Right cardiac atrium (tissue), 5 donors: ENCODE results near the gene PDE3B. TPM values are rescaled to one million over a fixed set of nuclear protein-coding genes. Genes with fewer than 3 reads are reported as not detected.
"Not testable (repeated sequence)": the region's sequence is repeated elsewhere in the genome, so short reads cannot be mapped to it uniquely, and the experiment has no call there.

Experiments
- ATAC-seq, 2 donors: fragments of 200-7000 bp; cut with Tn5 transposase; one replicate each; pipeline versions ENCODE4 v1.8.0 to v1.9.1; 2020; ENCODE audit warnings: moderate library complexity in 2 of 2, mild to moderate bottlenecking in 1 of 2
- DNase-seq, 3 donors: peaks; one replicate each; pipeline ENCODE4 v3.0.0-alpha.2; 2020
- H3K27ac ChIP-seq: one replicate; pipeline ENCODE4 v1.5.1; 2013; ENCODE audit warnings: mild to moderate bottlenecking, low read length, control low read depth, moderate library complexity
- H3K27me3 ChIP-seq: one replicate; pipeline ENCODE4 v1.6.1; 2013; ENCODE audit not compliant: control insufficient read depth, insufficient read depth
- H3K4me1 ChIP-seq: one replicate; pipeline ENCODE4 v1.6.1; 2013; ENCODE audit warnings: low read length; ENCODE audit not compliant: control insufficient read depth, insufficient read depth
- H3K4me3 ChIP-seq: one replicate; pipeline ENCODE4 v1.5.1; 2013; ENCODE audit warnings: low read length, control low read depth
- H3K9me3 ChIP-seq: one replicate; pipeline ENCODE4 v1.6.1; 2013; ENCODE audit warnings: low read length; ENCODE audit not compliant: control insufficient read depth
- WGBS: extraction: QIAGEN DNeasy Blood & Tissue Kit; methylation state at CpG from one replicate; pipeline ENCODE4 v1.1.7; 2013; 5-methylcytosine and 5-hydroxymethylcytosine counted together
- intact Hi-C, 4 donors: fragments of 100-400 bp; cut with DNase I; formaldehyde crosslinking; loops; one replicate each; pipeline versions ENCODE4 v1.11.0 to v1.14.0; 2022 to 2023
- polyA plus RNA-seq: library from polyadenylated mRNA; stranded (reverse); fragments of 200-250 nt; gene quantifications from one replicate; pipeline ENCODE4 v1.2.3, GENCODE V29; 2013
- total RNA-seq, 4 donors: library from RNA; stranded (reverse); fragmentation: NEBNext Ultra II Directional; extraction: Animal tissue kit (Norgen Biotek cat#: 25700); gene quantifications; one replicate each; pipeline ENCODE4 v1.2.1, GENCODE V29; 2021
- donor health status: healthy with polysubstance abuse.
- donor health status: DM: no; HTN: yes; CAD: no.
- donor health status: DM: no; HTN: no; CAD: no.
- donor health status: DM: no; HTN: yes; CAD: no; lungs with severe emphysema.
- donor health status: DM: yes; HTN: yes; CAD: no.

PDE3B gene
- total and polyA plus RNA-seq, 5 donors, result 4.9 to 18.6 (median 9.1) TPM

GRCh38 chr11:14679662-14680061 is 36.1 kb downstream of the PDE3B start:
- WGBS, result 92% methylated on average over 3 of the region's 3 CpGs
- intact Hi-C loops, result no loop called here
- Histone ChIP-seq H3K27me3 (no peaks in the 10 kb centered on the region), H3K4me1 (no peaks in the 10 kb centered on the region), H3K9me3 (no peaks in the 10 kb centered on the region), H3K4me3 (no peak overlapping the region), H3K27ac (no peak overlapping the region)
- no peak for ATAC-seq
- DNase-seq, result no peak

GRCh38 chr11:14684234-14684915 is 40.8 kb downstream of the PDE3B start:
- intact Hi-C loops, DNase-seq, ATAC-seq, H3K4me3 ChIP-seq, H3K9me3 ChIP-seq, H3K27me3 ChIP-seq, H3K4me1 ChIP-seq, H3K27ac ChIP-seq: not testable (repeated sequence)
- WGBS, result 81% methylated on average over 6 of the region's 6 CpGs

- no peak for ATAC-seq
- peaks cover 3% of the 10 kb centered on the region for H3K4me1 ChIP-seq
- H3K27ac ChIP-seq, result no peak overlapping the region
- no peak overlapping the region for H3K4me3 ChIP-seq
- no peak for DNase-seq
- no peaks in the 10 kb centered on the region for H3K9me3 ChIP-seq
- intact Hi-C loops, result no loop called here
- no peaks in the 10 kb centered on the region for H3K27me3 ChIP-seq
These were observed 43.9 kb downstream of the PDE3B start for GRCh38 chr11:14687456-14687855.

GRCh38 chr11:14687943-14688627 is 44.5 kb downstream of the PDE3B start:
- H3K27me3 ChIP-seq, result no peaks in the 10 kb centered on the region
- no peak overlapping the region for H3K27ac ChIP-seq
- intact Hi-C loops, result no loop called here
- peak in 1 of 2 donors; percentile 61 for ATAC-seq
- 42% methylated on average over 2 of the region's 2 CpGs for WGBS
- DNase-seq, result no peak
- no peaks in the 10 kb centered on the region for H3K9me3 ChIP-seq
- H3K4me3 ChIP-seq, result no peak overlapping the region
- H3K4me1 ChIP-seq, result peaks cover 3% of the 10 kb centered on the region

GRCh38 chr11:14695656-14696055 is 52.1 kb downstream of the PDE3B start:
- H3K27ac ChIP-seq, ATAC-seq, intact Hi-C loops, DNase-seq, H3K4me3 ChIP-seq, H3K9me3 ChIP-seq, H3K27me3 ChIP-seq, H3K4me1 ChIP-seq: not testable (repeated sequence)
- 87% methylated on average over 2 of the region's 2 CpGs for WGBS

- no peaks in the 10 kb centered on the region for H3K9me3 ChIP-seq
- ATAC-seq (no peak), DNase-seq (no peak)
- no peaks in the 10 kb centered on the region for H3K4me1 ChIP-seq
- 77% methylated on average over 1 of the region's 1 CpG for WGBS
- intact Hi-C loops, result no loop called here
- no peak overlapping the region for H3K27ac ChIP-seq
- H3K4me3 ChIP-seq, result no peak overlapping the region
- no peaks in the 10 kb centered on the region for H3K27me3 ChIP-seq
These were observed 55.2 kb downstream of the PDE3B start for GRCh38 chr11:14698771-14699170.

- WGBS, result 37% methylated on average over 1 of the region's 1 CpG
- Histone ChIP-seq H3K4me1 (no peaks in the 10 kb centered on the region), H3K9me3 (no peaks in the 10 kb centered on the region), H3K4me3 (no peak overlapping the region), H3K27ac (no peak overlapping the region), H3K27me3 (no peaks in the 10 kb centered on the region)
- no peak for DNase-seq
- intact Hi-C loops, result no loop called here
- ATAC-seq, result no peak
These were observed 57.0 kb downstream of the PDE3B start for GRCh38 chr11:14700593-14700992.

GRCh38 chr11:14702760-14703159 is 59.2 kb downstream of the PDE3B start:
- no peak for ATAC-seq
- 94% methylated on average over 1 of the region's 1 CpG for WGBS
- no peaks in the 10 kb centered on the region for H3K4me1 ChIP-seq
- intact Hi-C loops, result no loop called here
- H3K27ac ChIP-seq, result no peak overlapping the region
- no peaks in the 10 kb centered on the region for H3K9me3 ChIP-seq
- no peaks in the 10 kb centered on the region for H3K27me3 ChIP-seq
- H3K4me3 ChIP-seq, result no peak overlapping the region
- DNase-seq, result no peak

GRCh38 chr11:14703731-14704130 is 60.1 kb downstream of the PDE3B start:
- ATAC-seq (no peak), DNase-seq (no peak)
- 98% methylated on average over 1 of the region's 1 CpG for WGBS
- Histone ChIP-seq H3K4me3 (no peak overlapping the region), H3K4me1 (no peaks in the 10 kb centered on the region), H3K27ac (no peak overlapping the region), H3K9me3 (no peaks in the 10 kb centered on the region), H3K27me3 (no peaks in the 10 kb centered on the region)
- intact Hi-C loops, result no loop called here

GRCh38 chr11:14705067-14705466 is 61.5 kb downstream of the PDE3B start:
- Histone ChIP-seq H3K4me1 (no peaks in the 10 kb centered on the region), H3K4me3 (no peak overlapping the region), H3K27me3 (no peaks in the 10 kb centered on the region), H3K27ac (no peak overlapping the region), H3K9me3 (no peaks in the 10 kb centered on the region)
- DNase-seq, result no peak
- WGBS, result 91% methylated on average over 2 of the region's 2 CpGs
- intact Hi-C loops, result no loop called here
- no peak for ATAC-seq

GRCh38 chr11:14713496-14714244 is 70.1 kb downstream of the PDE3B start:
- 65% methylated on average over 4 of the region's 4 CpGs for WGBS
- intact Hi-C loops, result no loop called here
- no peak overlapping the region for H3K27ac ChIP-seq
- ATAC-seq (no peak), DNase-seq (no peak)
- no peaks in the 10 kb centered on the region for H3K27me3 ChIP-seq
- H3K4me3 ChIP-seq, result no peak overlapping the region
- H3K9me3 ChIP-seq, result no peaks in the 10 kb centered on the region
- no peaks in the 10 kb centered on the region for H3K4me1 ChIP-seq
